Psoas muscle (tissue), 8 donors: ENCODE data around the gene LRRC71. TPM values are rescaled to one million over a fixed set of nuclear protein-coding genes. Genes with fewer than 3 reads are reported as not detected.

ENCODE experiments used
- ATAC-seq, 4 donors: fragments of 200-7000 bp; cut with Tn5 transposase; one replicate each; pipeline ENCODE4 v1.9.1; 2020; ENCODE audit warnings: moderate library complexity in 3 of 4, mild to moderate bottlenecking in 2 of 4
- DNase-seq, 2 donors: peaks; one replicate each; pipeline ENCODE4 v3.0.0-alpha.2; 2020
- H3K27ac ChIP-seq: fragments of 200-600 bp; one replicate; pipeline ENCODE4 v1.8.0; 2022
- H3K27me3 ChIP-seq, 3 donors: fragments of 200-600 bp in 1 of 3; one replicate each; pipeline versions ENCODE4 v1.6.1 to v1.8.0; 2013 to 2022; ENCODE audit warnings: low read length in 2 of 3, mild to moderate bottlenecking in 2 of 3, moderate library complexity in 1 of 3; ENCODE audit not compliant: insufficient read depth in 3 of 3
- H3K36me3 ChIP-seq, 2 donors: fragments of 200-600 bp in 1 of 2; one replicate each; pipeline versions ENCODE4 v1.6.1 to v1.8.0; 2013 to 2022; ENCODE audit warnings: low read depth in 1 of 2, mild to moderate bottlenecking in 1 of 2, moderate library complexity in 1 of 2; ENCODE audit not compliant: insufficient read depth in 1 of 2
- H3K4me1 ChIP-seq: fragments of 200-600 bp; one replicate; pipeline ENCODE4 v1.8.0; 2022
- H3K4me3 ChIP-seq: fragments of 200-600 bp; one replicate; pipeline ENCODE4 v1.8.0; 2022; ENCODE audit warnings: mild to moderate bottlenecking
- H3K9me3 ChIP-seq: fragments of 200-600 bp; one replicate; pipeline ENCODE4 v1.8.0; 2022
- CTCF ChIP-seq: fragments of 200-600 bp; IDR thresholded peaks from one replicate; pipeline ENCODE4 v1.8.0; 2022; ENCODE audit warnings: antibody characterized with exemption
- whole genome bisulfite sequencing, 3 donors: extraction: QIAGEN DNeasy Blood & Tissue Kit; methylation state at CpG; one replicate each; pipeline versions ENCODE4 v1.1.6 to v1.1.7; 2013; 5-methylcytosine and 5-hydroxymethylcytosine counted together
- intact Hi-C, 2 donors: fragments of 100-400 bp; cut with DNase I; formaldehyde crosslinking; loops; one replicate each; pipeline versions ENCODE4 v1.11.0 to v1.14.2; 2022
- polyA plus RNA-seq, 3 donors: library from polyadenylated mRNA; stranded (reverse); fragments of 200-250 nt; gene quantifications; one replicate each; pipeline ENCODE4 v1.2.3, GENCODE V29; 2013
- total RNA-seq, 4 donors: library from RNA; stranded (reverse); fragmentation: NEBNext Ultra II Directional in 2 of 4; extraction: Animal tissue kit (Norgen Biotek cat#: 25700) in 2 of 4; gene quantifications; one replicate each; pipeline versions ENCODE4 v1.2.1 to v1.2.4, GENCODE V29; 2021 to 2023
- donor health status: healthy with polysubstance abuse.
- donor health status: DM: no; HTN: no; CAD: no; lungs with moderate emphysema.
- donor health status: Bipolar disorder and iron deficiency.
- donor health status: healthy.
- donor health status: DM: yes; HTN: yes; CAD: no.
- donor health status: DM: no; HTN: no; CAD: no.
- donor health status: DM: no; HTN: no; CAD: no.
- donor health status: DM: yes; HTN: yes; CAD: no.

LRRC71 gene
- total and polyA plus RNA-seq, 7 donors, result 0.03 TPM; not detected in 5

- H3K36me3 ChIP-seq, result no peaks in the 10 kb centered on the region
- no peak for TF ChIP-seq CTCF
- H3K27me3 ChIP-seq, result peaks cover 0 to 5% (median 0%) of the 10 kb centered on the region in 3 donors
- intact Hi-C loops, result loop anchor here (10.0 kb wide), 2 partner anchors 166 to 186 kb away; no protein-coding TSS in a partner anchor
- DNase-seq (no peak), ATAC-seq (no peak)
- 43 to 50% (median 49%) methylated on average over 10 of the region's 10 CpGs for WGBS, 3 donors
- H3K9me3 ChIP-seq, result no peaks in the 10 kb centered on the region
- no peak overlapping the region for H3K27ac ChIP-seq
- H3K4me1 ChIP-seq, result no peaks in the 10 kb centered on the region
- H3K4me3 ChIP-seq, result no peak overlapping the region
Observed at GRCh38 chr1:156881101-156881500, 39.3 kb upstream of the LRRC71 start.

- 55 to 71% (median 60%) methylated on average over 4 of the region's 4 CpGs for WGBS, 3 donors
- intact Hi-C loops, result loop anchor here (10.0 kb wide), 2 partner anchors 167 to 187 kb away; no protein-coding TSS in a partner anchor
- TF ChIP-seq CTCF, result no peak
Observed at GRCh38 chr1:156881663-156882062, 38.8 kb upstream of the LRRC71 start.

GRCh38 chr1:156882543-156882942 is 37.9 kb upstream of the LRRC71 start:
- DNase-seq, result no peak
- intact Hi-C loops, result loop anchor here (10.0 kb wide), 2 partner anchors 168 to 188 kb away; no protein-coding TSS in a partner anchor

More at GRCh38 chr1:156881663-156882062, 38.8 kb upstream of the LRRC71 start:
- Histone ChIP-seq H3K4me1 (no peaks in the 10 kb centered on the region), H3K36me3 (no peaks in the 10 kb centered on the region), H3K27me3 (peaks cover 0 to 5% (median 0%) of the 10 kb centered on the region in 3 donors), H3K9me3 (no peaks in the 10 kb centered on the region), H3K27ac (no peak overlapping the region), H3K4me3 (no peak overlapping the region)
- ATAC-seq (no peak), DNase-seq (no peak)

GRCh38 chr1:156883919-156884318 is 36.5 kb upstream of the LRRC71 start:
- 59 to 70% (median 65%) methylated on average over 7 of the region's 7 CpGs for WGBS, 3 donors
- H3K27me3 ChIP-seq, result peaks cover 0 to 7% (median 3%) of the 10 kb centered on the region in 3 donors
- H3K36me3 ChIP-seq, result no peaks in the 10 kb centered on the region
- H3K4me3 ChIP-seq, result no peak overlapping the region
- intact Hi-C loops, result loop anchor here (2.0 to 10.0 kb wide), 3 partner anchors 43 to 189 kb away; no protein-coding TSS in a partner anchor
- DNase-seq, result no peak
- H3K9me3 ChIP-seq, result no peaks in the 10 kb centered on the region
- no peaks in the 10 kb centered on the region for H3K4me1 ChIP-seq
- no peak for ATAC-seq
- TF ChIP-seq CTCF, result no peak
- no peak overlapping the region for H3K27ac ChIP-seq

More at GRCh38 chr1:156882543-156882942, 37.9 kb upstream of the LRRC71 start:
- no peak overlapping the region for H3K27ac ChIP-seq
- H3K9me3 ChIP-seq, result no peaks in the 10 kb centered on the region
- 71 to 78% (median 78%) methylated on average over 3 of the region's 3 CpGs for WGBS, 3 donors
- H3K27me3 ChIP-seq, result peaks cover 0 to 7% (median 0%) of the 10 kb centered on the region in 3 donors
- TF ChIP-seq CTCF, result no peak
- no peak overlapping the region for H3K4me3 ChIP-seq
- no peaks in the 10 kb centered on the region for H3K4me1 ChIP-seq
- no peak for ATAC-seq
- no peaks in the 10 kb centered on the region for H3K36me3 ChIP-seq
